GM12874 (cell line): ENCODE data around the gene ADCY9.

Experiments used
- CTCF ChIP-seq: IDR thresholded peaks from 2 replicates; pipeline ENCODE4 v1.5.1; 2011; ENCODE audit warnings: low read depth, mild to moderate bottlenecking, control low read depth, low read length, moderate library complexity; ENCODE audit not compliant: insufficient read depth

The ADCY9 gene

DNA sequence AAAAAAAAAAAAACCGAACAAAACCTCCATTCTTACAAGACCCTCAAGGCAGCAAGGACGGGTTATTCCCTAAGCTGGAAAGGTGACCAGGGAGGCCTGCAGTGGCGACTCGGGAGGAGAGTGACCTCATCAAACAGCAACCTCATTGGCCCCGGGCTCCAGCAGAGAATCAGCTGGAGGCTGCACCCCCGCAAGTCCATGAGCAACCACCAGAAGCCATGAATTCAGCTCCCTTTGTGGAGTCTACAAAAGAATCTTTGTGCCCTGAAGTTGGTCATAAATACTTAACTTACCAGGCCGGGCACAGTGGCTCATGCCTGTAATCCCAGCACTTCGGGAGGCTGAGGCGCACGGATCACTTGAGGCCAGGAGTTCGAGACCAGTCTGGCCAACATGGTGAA is 154.8 kb downstream of the ADCY9 start:
- TF ChIP-seq CTCF: no peak

DNA sequence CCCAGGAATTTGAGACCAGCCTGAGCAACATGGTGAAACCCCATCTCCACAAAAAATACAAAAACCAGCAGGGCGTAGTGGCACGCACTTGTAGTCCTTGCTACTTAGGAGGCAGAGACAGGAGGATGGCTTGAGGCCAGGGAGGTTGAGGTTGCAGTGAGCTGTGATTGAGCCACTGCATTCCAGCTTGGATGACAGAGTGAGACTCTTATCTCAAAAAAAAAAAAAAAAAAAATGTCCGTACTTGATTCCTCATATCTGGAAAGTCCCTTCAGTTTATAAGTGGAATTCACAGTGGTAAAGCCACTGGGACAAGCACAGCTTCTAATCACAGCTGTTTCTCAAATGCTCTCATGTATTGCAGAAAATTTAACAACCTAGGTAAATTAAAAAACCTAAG is 157.1 kb downstream of the ADCY9 start:
- TF ChIP-seq CTCF: no peak

DNA sequence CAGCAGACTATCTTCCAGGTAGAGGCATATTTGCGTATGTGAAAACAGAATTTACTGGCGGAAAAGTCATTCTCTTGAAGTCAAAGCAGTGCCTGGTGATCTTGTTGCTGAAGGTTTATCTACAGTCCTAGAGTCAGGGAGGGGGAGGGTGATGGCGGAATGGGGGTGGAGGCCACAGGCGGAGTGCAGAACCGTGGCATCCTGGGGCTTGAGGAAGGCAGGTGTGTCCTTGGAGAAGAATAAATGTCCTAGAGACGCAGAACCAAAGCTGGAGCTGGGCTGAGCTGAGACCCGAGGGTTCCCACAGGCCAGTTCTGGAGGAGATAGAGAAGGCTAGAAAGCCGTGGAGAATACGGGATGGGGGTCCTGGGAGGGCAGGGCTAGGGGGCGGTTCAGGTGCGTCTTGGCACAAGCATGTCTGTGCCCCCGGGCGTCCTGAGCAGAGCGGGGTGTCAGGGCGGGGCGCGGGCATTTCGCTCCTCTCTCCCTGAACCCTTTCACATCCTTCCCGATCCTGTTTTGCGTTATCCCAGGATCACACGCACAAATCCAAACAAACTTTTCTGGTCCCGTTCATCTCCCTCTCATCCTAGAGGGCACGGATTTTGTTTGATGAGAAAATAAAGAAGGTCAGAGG is 158.8 kb downstream of the ADCY9 start:
- no peak for TF ChIP-seq CTCF

DNA sequence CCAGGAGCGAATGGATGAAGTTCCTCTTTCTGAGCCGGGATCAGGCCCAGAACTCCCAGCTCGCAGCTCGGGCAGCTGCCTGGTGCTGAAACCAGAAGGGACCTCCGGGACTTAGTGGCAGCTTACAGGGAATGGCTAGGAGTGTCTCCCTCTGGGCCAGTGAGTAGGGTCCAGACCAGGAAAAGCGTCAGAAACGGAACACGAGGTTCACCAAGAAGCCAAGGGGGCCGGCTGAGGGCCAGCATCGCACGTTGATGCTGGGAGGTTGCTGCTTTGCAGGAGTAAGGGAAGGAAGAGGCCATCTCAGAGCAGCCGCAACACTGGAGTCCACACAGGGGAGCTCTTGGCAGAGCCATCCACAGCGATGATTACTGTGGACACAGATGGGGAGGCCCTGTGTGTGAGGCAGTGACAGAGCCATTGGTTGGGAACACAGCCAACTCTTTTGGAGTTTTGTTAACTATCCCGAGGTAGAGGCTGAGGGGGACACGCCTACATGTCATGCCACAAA is 161.8 kb downstream of the ADCY9 start:
- no peak for TF ChIP-seq CTCF

DNA sequence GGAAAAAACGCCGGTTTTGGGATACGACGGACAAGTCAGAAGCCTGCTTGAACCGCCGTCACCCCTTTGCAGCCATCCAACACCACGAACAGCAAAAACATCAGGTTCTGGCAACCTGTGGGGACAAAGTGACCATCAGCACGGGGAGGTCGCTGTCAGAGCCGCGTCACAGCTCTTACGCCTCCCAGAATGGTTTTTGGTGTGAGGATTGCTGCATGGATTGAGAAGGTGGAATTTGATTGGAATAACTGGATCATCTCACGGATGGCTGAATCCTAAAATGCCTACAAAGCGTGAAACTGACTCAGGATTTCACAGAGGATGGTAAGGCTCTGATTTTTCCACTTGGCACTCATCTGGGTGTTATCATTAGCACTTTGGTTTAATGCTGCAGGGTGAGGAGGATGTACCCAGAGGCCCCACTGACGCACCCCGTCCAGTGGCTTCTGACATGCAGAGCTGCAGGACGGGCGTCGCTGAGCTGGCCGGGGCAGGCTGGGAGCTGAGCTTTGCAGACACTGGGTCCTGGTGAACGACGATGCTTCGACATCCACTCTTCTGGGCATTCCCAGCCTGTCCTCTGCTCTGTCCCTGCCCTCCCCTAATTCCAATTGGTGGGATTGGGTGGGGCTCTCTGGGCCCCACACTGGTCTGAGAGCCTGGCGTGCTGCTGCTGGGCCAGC is 162.4 kb downstream of the ADCY9 start:
- TF ChIP-seq CTCF: no peak

DNA sequence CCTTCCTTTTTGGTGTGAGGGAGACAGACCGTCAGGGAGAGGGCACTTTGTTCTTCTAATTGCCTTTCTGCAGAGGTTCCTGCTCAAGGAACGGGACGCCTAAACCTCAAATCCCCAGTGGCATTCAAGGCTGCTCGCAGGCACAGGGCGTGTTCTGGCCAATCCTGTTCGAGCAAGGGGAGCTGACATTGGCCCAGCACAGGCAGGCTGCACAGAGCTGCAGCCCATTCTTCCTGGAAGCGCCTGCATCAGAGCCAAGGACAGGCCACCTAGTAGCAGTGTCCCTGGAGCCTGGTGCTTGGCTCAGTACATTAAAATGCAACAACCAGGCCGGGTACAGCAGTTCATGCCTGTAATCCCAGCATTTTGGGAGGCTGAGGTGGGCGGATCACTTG is 163.5 kb downstream of the ADCY9 start:
- no peak for TF ChIP-seq CTCF

DNA sequence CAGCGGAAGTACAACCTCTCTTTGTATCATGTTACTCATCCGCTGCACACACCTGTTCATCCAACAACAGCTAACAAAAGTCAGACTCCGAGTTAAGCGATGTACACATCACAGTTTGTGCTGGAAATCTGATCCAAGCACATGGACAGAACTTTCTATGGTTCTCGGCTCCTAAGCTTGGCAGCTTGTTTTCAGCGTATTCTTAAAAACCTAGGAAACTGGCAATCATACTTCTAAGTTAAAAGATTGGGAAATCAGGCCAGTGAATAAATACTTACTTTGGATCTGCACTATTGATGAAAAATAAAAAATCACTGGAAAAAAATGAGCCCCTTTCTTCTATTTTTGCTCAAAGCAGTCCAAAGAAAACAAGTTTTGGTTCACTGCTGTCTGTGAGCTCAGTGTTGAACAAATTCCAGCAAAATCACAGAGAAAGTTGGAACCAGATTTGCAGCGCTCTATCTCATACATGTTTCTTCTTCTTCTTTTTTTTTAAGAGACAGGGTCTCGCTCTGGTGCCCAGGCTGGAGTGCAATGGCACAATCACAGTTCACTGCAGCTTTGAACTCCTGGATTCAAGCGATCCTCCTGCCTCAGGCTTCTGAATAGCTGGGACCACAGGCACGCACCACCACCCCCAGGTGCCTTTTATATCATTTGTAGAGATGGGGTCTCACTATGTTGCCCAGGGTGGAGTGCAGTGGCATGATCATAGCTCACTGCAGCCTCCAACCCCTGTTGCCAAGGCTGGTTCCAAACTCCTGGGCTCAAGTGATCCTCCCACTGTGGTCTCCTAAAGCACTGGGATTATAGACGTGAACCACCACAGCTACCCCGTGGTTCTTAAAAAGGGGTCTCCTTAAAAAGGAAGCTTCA is 164.1 kb downstream of the ADCY9 start:
- TF ChIP-seq CTCF: no peak
